Stimulated activated CD8-positive, alpha-beta memory T cell treated with anti-CD3 and anti-CD28 coated beads, Interleukin-4, amount 100 ng/mL, for 24 hours (primary cell): ENCODE measurements around the gene CHST1.

ENCODE experiments used
- DNase-seq: peaks from one replicate; pipeline ENCODE4 v3.0.0-alpha.2; 2020; ENCODE audit warnings: low read depth

The CHST1 gene

GRCh38 chr11:45659818-45660160 lies 5.6 kb downstream of the CHST1 start:
- DNase-seq = no peak

GRCh38 chr11:45659031-45659817 lies 6.2 kb downstream of the CHST1 start:
- no peak for DNase-seq

GRCh38 chr11:45658292-45658991 lies 7.0 kb downstream of the CHST1 start:
- DNase-seq = no peak

GRCh38 chr11:45657496-45658260 lies 7.7 kb downstream of the CHST1 start:
- no peak for DNase-seq

- no peak for DNase-seq
Observed at GRCh38 chr11:45655831-45656230, 9.6 kb downstream of the CHST1 start.

- DNase-seq = peak; percentile 39
Observed at GRCh38 chr11:45655347-45655756, 10.1 kb downstream of the CHST1 start.

GRCh38 chr11:45655012-45655283 lies 10.5 kb downstream of the CHST1 start:
- no peak for DNase-seq

DNA sequence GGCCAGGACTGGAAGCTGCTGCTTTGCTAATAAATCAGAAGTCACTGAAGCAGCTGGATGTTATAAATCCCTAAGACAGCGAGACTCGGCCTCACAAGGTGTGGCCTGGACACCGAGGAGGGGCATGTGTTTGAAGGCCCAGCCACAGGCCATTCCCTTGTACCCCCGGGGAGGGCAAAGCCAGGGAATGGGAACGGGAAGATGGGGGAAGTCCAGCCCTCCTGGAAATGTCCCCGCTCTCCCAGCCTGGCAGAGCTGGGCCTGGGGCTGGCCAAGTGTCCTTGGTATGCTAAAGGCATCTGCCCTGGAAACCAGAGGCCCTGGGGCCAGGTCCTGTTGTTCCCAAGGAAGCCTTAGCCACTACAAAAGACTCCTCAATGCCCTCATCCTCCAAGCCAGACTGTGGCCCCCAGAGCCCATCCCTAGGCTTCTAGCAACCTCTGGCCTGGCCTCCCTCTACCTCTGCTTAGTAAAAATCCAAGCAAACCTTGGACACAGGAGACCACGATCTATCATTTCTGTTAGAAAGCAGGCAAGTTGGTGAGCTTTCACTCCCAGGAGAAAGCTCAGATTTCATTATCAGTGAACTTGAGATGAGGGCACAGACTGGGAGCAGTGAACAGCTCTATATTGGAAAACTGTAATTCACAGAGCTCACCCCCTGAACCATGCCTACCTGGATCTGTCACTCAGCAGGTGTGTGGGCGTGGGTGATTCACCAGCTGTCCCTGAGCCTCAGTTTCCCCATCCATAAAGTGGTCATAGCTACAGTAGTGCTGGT lies 11.0 kb downstream of the CHST1 start:
- DNase-seq = no peak

- DNase-seq = no peak
Observed at GRCh38 chr11:45653277-45653676, 12.1 kb downstream of the CHST1 start.

DNA sequence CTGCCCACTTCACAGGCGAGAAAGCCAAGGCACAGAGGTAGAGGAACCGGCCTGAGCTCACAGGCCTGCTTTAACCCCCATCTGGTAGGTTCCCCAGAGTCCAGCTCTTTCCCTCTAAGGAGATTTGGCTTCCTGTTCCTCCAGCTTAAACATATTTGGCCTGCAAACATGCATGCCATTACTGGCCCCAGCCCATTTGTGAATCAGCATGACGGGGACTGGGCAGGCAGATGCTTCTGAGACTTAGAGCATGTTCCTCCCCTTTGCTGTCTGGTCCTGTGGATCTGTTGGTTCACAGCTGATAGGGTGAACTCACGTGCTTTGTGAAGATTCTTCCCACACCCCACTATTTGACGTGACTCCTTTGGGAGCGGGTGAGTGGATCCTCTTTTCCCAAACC lies 12.6 kb downstream of the CHST1 start:
- DNase-seq = no peak

- DNase-seq = no peak
Observed at GRCh38 chr11:45651841-45652749, 13.3 kb downstream of the CHST1 start.

DNA sequence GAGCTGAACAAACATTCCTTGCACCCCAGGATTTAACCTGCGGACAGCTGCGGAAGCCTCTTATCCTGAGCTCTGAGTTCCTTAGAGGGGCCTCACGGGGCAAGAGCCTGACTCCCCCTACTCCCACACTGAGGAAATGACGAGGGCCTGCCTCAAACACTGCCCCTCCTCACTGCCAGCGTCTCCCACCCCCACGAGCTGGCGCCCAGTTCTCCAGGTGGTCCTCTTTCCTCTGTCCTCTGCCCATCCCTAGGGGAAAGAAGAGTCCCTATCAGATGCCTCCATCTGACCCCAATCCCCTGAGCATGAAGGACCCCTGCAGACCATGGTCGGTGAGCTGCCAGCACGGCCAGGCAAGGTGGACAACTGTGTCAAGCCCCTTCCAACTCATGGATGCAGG lies 14.3 kb downstream of the CHST1 start:
- no peak for DNase-seq

- no peak for DNase-seq
Observed at GRCh38 chr11:45650166-45651095, 15.0 kb downstream of the CHST1 start.

- no peak for DNase-seq
Observed at GRCh38 chr11:45649544-45650165, 15.8 kb downstream of the CHST1 start.

GRCh38 chr11:45648931-45649330 lies 16.5 kb downstream of the CHST1 start:
- no peak for DNase-seq

DNA sequence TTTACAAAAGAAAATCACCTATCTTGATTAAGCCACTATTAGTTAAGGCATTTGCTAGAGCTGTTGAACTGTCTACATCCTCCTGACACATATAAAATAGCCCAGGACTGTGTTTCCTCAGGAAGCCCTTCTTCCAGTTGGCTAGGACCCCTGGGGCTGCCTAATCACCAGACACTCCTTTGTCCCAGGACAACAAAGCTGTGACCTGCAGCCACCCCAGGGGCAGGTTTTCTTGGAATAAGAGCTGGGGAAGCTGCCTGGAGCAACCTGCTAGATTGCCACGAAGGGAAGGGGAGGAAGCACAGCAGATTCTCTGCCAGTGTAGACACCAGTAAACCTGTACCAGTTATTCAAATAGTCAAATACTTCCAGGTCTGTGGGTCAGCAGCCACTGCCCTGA lies 17.6 kb downstream of the CHST1 start:
- DNase-seq = no peak

- DNase-seq = no peak
Observed at GRCh38 chr11:45647329-45647728, 18.1 kb downstream of the CHST1 start.

- DNase-seq = no peak
Observed at GRCh38 chr11:45646275-45646927, 19.0 kb downstream of the CHST1 start.
